ENCODE measurements around the gene MBD3L3. TPM values are rescaled to one million over a fixed set of nuclear protein-coding genes. Genes with fewer than 3 reads are reported as not detected.
"Not testable (repeated sequence)": the region's sequence is repeated elsewhere in the genome, so short reads cannot be mapped to it uniquely, and the experiment has no call there.

Gene MBD3L3
- total RNA-seq, 6 donors from 2014 or later, result not detected

GRCh38 chr19:7069042-7069903, 10.8 kb upstream of the MBD3L3 start, which contains the start of gene ZNF557:
TSS of gene ZNF557 (plus strand) at chr19:7069703. CDS start at chr19:7075075, 5,372 bp downstream.
- peak; percentile 98 to 99 for DNase-seq
- Histone ChIP-seq H3K4me3 (peak within 1 kb of the TSS; percentile 93 to 100 (median 96)), H3K27me3 (no peaks in the 10 kb centered on the region), H3K27ac (peak within 1 kb of the TSS; percentile 87 to 89 (median 88)), H3K4me1 (peaks cover 7 to 17% (median 11%) of the 10 kb centered on the region in 4 donors), H3K36me3 (peaks cover 19 to 38% (median 32%) of the 10 kb centered on the region in 4 donors), H3K9me3 (no peaks in the 10 kb centered on the region)
- ATAC-seq (ENCODE audit: low FRiP score in 2 of 2), result peak; percentile 100
- peak; percentile 71 to 72 for TF ChIP-seq POLR2AphosphoS5 (IDR thresholded peaks at IDR 0.05)
- TF ChIP-seq CTCF (IDR thresholded peaks at IDR 0.05), result peak in 1 of 6 experiments; percentile 16
- peak in 1 of 4 donors; percentile 5 for TF ChIP-seq EP300 (IDR thresholded peaks at IDR 0.05)
- peak in 3 of 4 donors; percentile 17 to 78 (median 64) for TF ChIP-seq POLR2A (IDR thresholded peaks at IDR 0.05)
- WGBS, 2 donors, result 0 to 1% methylated on average over 22 to 49 of the region's 56 CpGs

GRCh38 chr19:7068599-7068998, 10.1 kb upstream of the MBD3L3 start:
- Histone ChIP-seq H3K9me3 (no peaks in the 10 kb centered on the region), H3K36me3 (peaks cover 12 to 32% (median 26%) of the 10 kb centered on the region in 4 donors), H3K4me1 (peaks cover 7 to 17% (median 11%) of the 10 kb centered on the region in 4 donors), H3K27ac (peak overlapping the region in 3 of 4 donors; percentile 32 to 89 (median 88)), H3K27me3 (no peaks in the 10 kb centered on the region), H3K4me3 (peak overlapping the region in 2 of 4 donors; percentile 95 to 98)
- DNase-seq (no peak), ATAC-seq (ENCODE audit: low FRiP score in 2 of 2) (no peak)
- 80 to 86% methylated on average over 6 of the region's 6 CpGs for WGBS, 2 donors
- no peak for TF ChIP-seq CTCF (IDR thresholded peaks at IDR 0.05)
- TF ChIP-seq POLR2A (IDR thresholded peaks at IDR 0.05), result no peak
- no peak for TF ChIP-seq EP300 (IDR thresholded peaks at IDR 0.05)
- no peak for TF ChIP-seq POLR2AphosphoS5 (IDR thresholded peaks at IDR 0.05)

GRCh38 chr19:7067716-7068115, 9.2 kb upstream of the MBD3L3 start:
- WGBS, 2 donors, result 85% methylated on average over 2 of the region's 2 CpGs

GRCh38 chr19:7067122-7067521, 8.6 kb upstream of the MBD3L3 start:
- ATAC-seq (ENCODE audit: low FRiP score in 2 of 2); H3K27ac ChIP-seq; H3K4me3 ChIP-seq; DNase-seq; H3K27me3 ChIP-seq; H3K9me3 ChIP-seq: not testable (repeated sequence)
- WGBS, 2 donors, result 60 to 66% methylated on average over 13 of the region's 13 CpGs
- H3K4me1 ChIP-seq, result peaks cover 7 to 17% (median 11%) of the 10 kb centered on the region in 4 donors
- H3K36me3 ChIP-seq, result peaks cover 5 to 17% (median 12%) of the 10 kb centered on the region in 4 donors

More at GRCh38 chr19:7067716-7068115, 9.2 kb upstream of the MBD3L3 start:
- Histone ChIP-seq H3K36me3 (peaks cover 10 to 23% (median 18%) of the 10 kb centered on the region in 4 donors), H3K9me3 (no peaks in the 10 kb centered on the region), H3K27me3 (no peaks in the 10 kb centered on the region), H3K4me1 (peaks cover 7 to 17% (median 11%) of the 10 kb centered on the region in 4 donors), H3K27ac (no peak overlapping the region), H3K4me3 (no peak overlapping the region)
- no peak for DNase-seq
- no peak for ATAC-seq (ENCODE audit: low FRiP score in 2 of 2)
- TF ChIP-seq CTCF (IDR thresholded peaks at IDR 0.05) (no peak), POLR2A (IDR thresholded peaks at IDR 0.05) (no peak), EP300 (IDR thresholded peaks at IDR 0.05) (no peak), POLR2AphosphoS5 (IDR thresholded peaks at IDR 0.05) (no peak)

GRCh38 chr19:7063764-7064418, 5.4 kb upstream of the MBD3L3 start:
- Histone ChIP-seq H3K27ac (no peak overlapping the region), H3K9me3 (no peaks in the 10 kb centered on the region), H3K36me3 (no peaks in the 10 kb centered on the region), H3K4me3 (no peak overlapping the region), H3K4me1 (peaks cover 0 to 2% (median 0%) of the 10 kb centered on the region in 4 donors), H3K27me3 (no peaks in the 10 kb centered on the region)
- no peak for DNase-seq
- ATAC-seq (ENCODE audit: low FRiP score in 2 of 2), result peak in 1 of 2 donors; percentile 19
- TF ChIP-seq EP300 (IDR thresholded peaks at IDR 0.05) (no peak), CTCF (IDR thresholded peaks at IDR 0.05) (no peak), POLR2AphosphoS5 (IDR thresholded peaks at IDR 0.05) (no peak), POLR2A (IDR thresholded peaks at IDR 0.05) (no peak)
- WGBS, 2 donors, result 94 to 95% methylated on average over 9 of the region's 9 CpGs

All from upper lobe of left lung (tissue), 6 donors.